CD4-positive, alpha-beta T cell treated with Interleukin-17A for 4 hours (primary cell): ENCODE data around the gene IL32.
"Not testable (repeated sequence)": the region's sequence is repeated elsewhere in the genome, so short reads cannot be mapped to it uniquely, and the experiment has no call there.

Experiments
- DNase-seq: peaks from one replicate; pipeline ENCODE4 v3.0.0-alpha.2; 2020; ENCODE audit warnings: mixed read lengths

The IL32 gene

DNA sequence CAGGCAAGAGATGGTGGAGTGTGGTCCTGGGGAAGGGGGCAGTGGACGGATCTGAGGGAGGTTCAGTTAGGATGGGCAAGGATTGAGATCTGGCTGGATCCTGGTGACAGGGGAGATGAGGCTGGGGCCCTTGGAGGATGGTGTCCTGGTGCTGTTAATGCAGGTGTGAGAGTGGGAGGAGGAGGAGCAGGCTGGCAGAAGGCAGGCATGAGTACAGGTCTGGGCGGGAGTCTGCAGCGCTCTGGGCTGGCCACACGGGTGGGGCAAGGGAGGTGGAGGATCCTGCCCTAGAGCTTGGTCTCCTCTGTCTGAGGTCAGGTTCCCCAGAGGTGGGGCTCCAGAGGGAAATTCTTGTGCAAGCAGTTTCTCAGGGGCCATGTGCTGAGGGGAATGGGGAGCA is 6.7 kb downstream of the IL32 start:
- DNase-seq = peak; percentile 49

DNA sequence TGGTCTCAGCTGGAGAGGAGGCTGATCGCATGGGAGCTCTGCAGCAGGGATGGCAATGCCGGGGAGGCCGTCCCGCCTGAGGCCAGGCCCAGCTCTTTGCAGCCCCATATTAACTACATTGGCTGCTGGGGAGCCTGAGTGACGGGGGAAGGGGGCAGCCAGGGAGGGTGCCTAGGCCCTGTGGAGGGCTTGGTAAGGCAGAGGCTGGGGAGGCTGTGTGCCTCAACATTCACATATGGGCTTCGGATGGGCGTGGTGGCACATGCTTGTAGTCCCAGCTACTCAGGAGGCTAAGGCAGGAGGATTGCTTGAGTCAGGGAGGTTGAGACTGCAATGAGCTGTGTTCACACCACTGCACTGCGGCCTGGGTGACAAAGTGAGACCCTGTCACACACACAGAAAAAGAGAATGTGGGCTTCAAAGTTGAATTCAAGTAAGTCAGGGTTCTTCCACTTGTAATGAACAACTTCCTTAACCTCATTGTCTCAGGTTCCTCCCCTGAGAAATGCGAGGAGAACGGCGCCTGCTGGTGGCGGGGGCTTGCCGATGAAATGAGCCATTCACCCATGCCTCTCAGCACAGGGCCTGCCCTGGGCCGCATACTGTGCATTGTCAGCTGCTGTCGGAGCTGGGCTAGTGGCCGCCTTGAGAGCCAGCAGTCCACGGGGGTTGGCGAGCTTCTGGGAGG is 7.3 kb downstream of the IL32 start:
- peak; percentile 37 for DNase-seq

DNA sequence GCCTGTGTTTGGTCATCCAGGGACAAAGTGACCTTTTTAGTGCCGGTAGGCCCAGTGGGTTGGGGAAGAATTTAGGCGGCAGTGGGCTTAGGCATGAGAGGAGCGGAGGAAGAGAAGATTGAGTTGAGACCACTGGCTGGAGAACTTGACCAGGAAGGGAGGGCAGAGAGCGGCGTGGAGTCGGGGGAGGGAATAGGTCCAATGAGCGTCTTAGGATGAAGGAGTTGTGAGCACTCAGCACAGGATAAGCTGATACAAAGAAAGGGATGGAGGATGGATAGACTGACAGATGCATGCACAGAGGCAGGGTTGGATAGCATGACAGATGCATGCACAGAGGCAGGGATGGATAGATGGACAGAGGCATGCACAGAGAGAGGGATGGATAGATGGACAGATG is 8.0 kb downstream of the IL32 start:
- DNase-seq = no peak

DNA sequence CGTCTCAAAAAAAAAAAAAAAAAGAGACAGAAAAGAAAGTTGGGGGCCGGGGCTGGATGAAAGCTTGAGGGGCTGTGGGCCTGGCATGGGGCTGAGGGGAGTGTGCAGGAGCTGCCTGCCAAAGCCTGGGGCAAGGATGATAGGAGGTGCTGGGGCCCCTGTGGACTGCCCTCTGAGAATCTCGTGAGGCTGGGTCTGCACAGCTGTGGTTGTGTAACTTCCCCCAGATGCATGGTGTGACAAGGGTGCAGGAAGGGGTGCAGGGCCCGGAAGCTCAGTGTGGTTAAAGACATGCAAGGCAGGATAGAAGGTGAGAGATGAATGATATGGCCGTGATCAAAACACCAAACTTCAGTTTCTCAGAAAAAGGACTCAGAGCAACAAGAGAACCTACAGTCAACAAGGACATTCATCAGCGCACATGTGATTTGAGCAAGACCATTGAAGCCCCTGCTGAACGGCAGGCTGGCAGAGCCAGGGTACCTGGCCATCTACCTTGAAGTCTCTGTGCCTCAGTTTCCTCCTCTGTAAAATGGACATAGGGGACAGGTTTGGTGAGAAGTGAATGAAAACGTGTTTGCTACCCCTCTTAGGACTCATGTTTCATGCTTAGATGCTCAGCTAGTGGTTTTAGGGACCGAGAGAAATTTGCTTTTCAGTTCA is 9.6 kb downstream of the IL32 start:
- peak; percentile 88 for DNase-seq

DNA sequence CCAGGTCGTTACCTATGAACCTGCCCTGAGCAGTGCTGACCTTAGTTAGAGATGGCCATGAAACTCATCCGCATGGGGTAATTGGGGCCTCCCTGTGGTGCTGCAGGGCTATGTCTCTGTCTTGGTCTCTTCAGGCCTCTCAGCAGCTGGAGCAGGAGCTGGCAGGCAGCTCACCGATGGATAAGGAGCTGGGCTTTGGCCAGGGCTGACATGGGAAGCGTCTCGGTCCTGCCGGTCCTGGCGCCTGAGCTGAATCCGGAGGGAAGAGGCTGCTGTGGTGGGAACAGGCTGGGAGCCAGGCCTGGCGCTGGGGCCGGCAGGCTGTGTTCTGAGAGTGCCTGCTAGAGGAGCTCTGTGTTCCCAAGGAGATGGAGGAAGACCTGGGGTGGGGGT is 10.1 kb downstream of the IL32 start:
- DNase-seq = peak; percentile 34

DNA sequence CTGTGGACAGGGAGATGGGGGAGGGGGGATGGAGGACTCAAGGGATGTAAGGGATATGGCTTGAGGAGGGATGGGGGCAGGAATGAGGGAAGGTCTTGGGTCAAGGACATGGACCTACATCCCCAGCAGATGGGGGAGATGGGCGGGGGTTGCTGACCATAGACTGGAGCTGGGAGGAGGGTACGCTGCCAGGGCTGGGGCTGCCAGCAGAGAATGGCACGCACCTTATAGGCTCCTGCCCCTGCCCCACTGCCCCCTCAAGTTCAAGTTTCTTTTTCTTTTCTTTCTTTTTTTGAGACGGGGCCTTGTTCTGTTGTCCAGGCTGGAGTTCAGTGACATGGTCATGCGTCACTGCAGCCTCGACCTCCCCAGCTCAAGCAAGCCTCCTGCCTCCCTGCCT is 10.5 kb downstream of the IL32 start:
- DNase-seq = not testable (repeated sequence)

DNA sequence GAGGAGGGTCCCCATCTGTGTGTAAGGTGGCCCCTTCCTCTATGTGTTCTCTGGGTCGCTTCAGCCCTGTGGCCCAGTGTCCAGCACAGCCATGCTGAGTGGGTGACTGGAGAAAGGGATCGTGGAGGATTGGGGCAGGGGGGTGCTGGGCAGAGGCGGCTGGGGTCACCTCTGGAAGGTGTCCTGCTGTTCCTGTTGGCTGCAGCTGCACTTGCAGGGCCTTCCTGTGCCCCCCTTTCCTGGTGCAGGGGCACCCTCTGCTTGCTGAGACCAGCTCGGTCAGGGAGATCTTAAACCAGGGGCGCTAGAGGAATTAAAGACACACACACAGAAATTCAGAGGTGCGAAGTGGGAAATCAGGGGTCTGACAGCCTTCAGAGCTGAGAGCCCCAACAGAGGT is 11.1 kb downstream of the IL32 start:
- DNase-seq = no peak

DNA sequence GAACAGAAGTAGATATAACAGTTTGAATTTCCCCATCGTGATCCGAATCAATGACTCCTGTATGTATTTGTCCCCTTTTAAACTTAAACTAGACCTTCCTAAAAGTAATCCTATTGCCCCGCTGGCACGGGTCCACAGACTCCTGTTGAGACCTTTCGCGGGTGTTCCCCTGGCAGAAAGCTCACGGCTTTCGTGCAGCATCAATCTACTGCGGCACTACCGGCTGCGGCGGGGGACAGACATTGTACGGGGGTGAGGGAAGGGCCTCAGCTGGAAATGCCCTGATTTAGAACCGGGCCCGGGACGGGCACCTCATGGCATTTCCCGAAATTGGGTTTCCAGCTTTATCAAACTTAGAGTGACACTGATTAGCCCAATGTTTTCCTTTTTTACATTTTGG is 14.6 kb downstream of the IL32 start:
- no peak for DNase-seq

DNA sequence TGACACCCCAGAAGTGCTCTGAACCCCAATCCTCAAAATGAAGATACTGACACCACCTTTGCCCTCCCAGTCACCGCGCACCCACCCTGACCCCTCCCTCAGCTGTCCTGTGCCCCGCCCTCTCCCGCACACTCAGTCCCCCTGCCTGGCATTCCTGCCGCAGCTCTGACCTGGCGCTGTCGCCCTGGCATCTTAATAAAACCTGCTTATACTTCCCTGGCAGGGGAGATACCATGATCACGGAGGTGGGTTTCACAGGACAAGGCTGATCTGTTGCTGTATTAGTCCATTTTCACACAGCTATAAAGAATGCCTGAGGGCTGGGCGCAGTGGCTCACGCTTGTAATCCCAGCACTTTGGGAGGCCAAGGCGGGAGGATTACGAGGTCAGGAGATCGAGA is 16.5 kb downstream of the IL32 start:
- DNase-seq = not testable (repeated sequence)

DNA sequence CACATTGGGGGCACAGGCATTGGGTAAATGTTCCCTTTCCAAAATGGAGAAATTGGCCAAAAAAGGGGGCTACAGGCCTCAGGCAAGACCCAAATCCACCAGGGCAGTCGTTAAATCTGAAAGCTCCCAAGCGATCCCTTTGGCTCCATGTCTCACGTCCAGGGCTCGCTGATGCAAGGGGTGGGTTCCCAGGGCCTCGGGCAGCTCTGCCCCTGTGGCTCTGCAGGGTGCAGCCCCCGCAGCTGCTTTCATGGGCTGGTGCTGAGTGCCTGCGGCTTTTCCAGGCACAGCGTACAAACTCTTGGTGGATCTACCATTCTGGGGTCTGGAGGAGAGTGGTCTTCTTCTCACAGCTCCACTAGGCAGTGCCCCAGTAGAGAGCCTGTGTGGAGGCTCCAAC is 18.0 kb downstream of the IL32 start:
- DNase-seq = not testable (repeated sequence)

DNA sequence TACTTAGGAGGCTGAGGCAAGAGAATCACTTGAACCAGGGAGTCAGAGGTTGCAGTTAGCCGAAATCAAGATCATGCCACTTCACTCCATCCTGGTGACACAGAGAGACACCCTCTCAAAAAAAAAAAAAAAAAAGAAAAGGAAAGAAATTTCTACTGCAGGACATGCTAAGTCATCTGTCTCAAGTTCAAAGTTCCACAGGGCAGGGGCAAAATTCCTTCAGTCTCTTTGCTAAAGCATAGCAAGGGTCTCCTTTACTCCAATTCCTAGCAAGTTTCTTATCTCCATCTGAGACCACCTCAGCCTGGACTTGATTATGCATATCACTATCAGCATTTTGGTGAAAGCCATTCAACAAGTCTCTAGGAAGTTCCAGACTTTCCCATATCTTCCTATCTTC is 19.1 kb downstream of the IL32 start:
- no peak for DNase-seq

DNA sequence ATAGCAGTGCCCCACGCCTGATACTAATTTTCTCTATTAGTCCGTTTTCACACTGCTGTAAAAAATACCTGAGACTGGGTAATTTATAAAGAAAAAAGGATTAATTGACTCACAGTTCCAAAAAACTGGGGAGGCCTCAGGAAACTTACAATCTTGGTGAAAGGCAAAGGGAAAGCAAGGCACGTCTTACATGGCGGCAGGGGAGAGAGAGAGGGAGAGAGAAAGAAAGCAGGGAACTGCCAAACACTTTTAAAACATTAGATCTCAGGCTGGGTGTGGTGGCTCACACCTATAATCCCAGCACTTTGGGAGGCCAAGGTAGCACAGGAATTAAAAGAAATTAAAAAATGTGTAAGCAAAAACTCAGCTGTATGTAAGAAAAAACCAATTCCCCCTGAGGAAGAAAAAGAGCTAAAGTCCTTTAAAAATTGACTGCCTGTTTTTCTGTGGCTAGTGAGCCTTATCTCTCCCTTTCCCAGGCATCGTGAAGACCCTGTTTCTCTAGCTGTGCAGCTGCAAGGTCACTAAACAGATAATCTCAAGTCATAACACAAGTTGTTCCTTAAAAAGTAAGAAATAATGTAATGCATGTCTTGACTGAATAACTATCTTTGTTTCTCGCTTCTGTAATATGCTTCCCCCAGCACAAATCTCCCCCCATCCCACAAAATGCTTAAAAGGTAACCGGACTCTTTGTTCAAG is 19.7 kb downstream of the IL32 start:
- no peak for DNase-seq

DNA sequence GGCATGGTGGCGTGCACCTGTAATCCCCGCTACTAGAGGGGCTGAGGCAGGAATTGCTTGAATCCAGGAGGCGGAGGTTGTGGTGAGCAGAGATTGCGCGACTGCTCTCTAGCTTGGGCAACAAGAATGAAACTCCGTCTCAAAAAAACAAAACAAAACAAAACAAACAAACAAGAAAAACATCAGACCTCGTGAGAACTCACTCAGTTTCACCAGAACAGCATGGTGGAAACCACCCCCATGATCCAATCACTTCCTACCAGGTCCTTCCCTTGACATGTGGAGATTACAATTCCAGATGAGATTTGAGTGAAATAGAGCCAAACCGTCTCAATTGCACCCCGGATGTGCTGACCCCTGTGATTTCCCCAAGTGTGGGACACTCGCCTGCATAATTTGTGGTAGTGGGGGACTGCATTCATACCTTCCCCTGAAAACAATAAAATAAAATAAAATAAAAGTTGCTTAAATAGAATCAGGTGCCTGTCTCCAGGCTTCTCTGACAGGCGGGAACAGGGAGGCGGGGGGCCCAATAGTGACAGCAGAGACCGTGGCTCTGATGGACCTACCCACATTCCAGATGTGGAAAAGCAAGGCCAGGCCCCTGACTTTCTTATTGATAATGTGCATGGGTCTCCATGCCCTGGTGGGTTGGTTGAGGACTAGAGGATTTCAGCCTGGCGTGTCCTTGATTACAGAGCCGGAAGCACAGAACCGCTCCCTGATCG is 20.6 kb downstream of the IL32 start:
- no peak for DNase-seq

DNA sequence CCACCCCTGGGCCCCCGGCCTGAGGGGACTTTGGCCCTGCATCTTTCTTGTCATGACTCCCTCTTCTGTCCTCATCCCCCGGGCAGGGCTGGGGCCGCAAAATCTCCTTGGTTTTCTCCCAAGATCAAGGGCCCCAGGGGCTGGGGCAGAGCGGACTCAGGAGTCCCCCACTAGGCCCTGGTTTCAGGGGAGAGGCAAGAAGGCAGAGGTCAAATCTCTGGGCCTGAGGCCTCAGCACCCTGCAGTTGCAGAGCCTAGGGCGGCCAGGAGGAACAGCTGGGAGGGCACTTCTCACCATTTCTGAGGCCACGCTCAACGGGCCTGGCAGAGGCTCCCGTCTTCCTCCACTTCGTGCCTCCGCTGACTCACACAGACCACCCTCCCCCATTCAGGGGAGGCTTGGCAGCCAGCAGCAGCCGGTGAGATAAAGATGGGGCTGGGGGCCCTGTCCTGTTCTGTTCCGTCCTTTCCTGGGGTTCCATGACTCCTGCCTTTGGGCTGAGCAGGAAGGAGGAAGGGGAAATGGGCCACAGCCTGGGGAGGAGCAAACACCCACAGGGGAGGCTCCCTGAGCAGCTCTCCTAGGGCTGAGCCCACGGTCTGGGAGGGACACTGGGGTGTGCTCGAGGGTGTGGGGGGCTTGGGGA is 21.3 kb downstream of the IL32 start:
- DNase-seq = peak; percentile 63

DNA sequence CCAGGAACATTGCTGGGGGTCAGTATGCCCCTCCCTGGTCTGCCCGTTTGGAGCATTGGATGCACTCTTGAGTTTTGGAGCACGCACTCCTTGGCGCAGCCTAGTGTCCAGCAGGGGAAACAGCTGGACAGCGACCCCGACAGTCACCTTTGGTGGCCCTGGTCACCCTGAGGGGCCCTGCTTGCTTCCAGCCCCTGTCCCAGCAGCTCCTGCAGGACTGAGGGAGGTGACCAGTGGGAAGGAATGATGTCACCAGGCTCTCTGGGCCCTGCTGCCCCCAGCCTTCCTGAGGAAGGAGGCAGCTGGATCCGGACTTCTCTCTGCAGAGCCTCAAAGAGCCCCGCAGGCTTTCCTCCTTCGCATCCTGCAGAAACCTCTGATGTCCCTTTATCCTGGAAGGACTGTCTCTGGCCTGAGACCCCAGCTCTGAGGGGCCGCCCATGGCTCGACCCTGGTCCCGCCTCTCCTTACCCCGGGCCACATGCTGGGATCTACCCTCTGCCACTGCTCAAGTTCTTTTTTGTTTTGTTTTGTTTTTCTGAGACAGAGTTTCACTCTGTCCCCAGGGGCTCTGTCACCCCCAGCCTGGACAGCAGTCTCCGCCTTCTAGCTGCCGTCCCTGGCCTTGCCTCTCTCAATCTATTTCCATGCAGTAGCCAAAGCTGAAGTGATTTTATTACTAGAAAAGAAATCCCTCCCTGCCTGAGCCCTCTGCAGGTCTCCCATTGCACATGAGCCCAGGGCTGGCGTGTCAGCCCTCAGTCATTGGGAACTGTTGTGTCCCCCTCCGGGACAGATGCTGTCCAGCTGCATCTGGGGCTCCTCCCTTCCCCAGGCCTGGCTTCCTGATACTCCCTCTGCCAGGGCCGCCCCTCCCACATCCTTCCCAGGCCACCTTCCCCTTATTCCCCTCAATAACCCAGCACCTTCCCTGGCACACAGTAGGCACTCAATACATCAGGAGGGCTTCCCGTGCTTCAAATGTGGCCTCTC is 22.1 kb downstream of the IL32 start:
- DNase-seq = peak; percentile 38

DNA sequence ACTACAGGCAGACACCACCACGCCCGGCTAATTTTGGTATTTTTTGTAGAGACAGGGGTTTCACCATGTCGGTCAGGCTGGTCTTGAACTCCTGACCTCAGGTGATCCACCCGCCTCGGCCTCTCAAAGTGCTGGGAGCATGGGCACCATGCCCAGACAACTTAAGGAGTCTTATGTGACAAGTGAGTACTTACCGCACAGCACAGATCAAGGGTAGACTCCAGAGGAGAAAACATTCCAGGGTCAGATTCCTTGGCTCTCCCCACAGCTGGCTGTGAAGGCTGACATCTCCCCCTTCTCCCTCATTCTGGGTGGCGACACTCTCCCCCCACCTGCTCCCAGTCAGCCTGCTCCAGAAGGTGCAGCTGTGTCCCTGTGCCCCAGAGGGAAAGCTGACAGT is 23.0 kb downstream of the IL32 start:
- no peak for DNase-seq

DNA sequence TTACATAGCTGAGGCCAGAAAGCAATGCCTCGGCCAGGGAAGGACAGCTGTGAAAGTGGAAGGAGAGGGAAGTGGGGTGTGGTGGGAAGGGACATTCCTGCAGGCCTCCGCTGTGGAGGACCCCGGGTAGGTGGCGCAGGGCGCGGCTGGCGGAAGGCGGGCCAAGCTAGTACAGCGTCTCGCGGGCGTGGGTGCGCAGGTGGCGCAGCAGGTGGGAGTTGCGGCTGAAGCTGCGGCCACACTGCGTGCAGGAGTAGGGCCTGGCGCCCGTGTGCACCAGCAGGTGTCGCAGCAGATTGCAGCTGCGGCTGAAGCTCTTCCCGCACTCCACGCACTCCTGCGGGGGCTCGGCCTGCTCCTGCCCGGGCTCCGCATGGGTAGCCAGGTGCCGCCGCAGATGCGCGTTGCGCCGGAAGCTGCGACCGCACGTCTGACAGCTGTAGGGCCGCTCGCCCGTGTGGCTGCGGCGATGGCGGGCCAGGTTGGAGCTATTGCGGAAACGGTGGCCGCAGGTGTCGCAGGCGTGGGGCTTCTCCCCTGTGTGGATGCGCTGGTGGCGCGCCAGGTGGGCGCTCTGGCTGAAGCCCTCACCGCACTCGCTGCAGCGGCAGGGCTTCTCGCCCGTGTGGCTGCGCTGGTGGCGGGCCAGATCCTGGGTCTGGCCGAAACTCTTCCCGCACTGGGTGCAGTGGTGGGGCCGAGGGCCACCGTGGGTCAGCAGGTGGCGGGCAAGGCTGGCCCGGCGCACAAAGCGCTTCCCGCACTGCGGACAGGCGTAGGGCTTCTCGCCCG is 23.7 kb downstream of the IL32 start:
- no peak for DNase-seq

DNA sequence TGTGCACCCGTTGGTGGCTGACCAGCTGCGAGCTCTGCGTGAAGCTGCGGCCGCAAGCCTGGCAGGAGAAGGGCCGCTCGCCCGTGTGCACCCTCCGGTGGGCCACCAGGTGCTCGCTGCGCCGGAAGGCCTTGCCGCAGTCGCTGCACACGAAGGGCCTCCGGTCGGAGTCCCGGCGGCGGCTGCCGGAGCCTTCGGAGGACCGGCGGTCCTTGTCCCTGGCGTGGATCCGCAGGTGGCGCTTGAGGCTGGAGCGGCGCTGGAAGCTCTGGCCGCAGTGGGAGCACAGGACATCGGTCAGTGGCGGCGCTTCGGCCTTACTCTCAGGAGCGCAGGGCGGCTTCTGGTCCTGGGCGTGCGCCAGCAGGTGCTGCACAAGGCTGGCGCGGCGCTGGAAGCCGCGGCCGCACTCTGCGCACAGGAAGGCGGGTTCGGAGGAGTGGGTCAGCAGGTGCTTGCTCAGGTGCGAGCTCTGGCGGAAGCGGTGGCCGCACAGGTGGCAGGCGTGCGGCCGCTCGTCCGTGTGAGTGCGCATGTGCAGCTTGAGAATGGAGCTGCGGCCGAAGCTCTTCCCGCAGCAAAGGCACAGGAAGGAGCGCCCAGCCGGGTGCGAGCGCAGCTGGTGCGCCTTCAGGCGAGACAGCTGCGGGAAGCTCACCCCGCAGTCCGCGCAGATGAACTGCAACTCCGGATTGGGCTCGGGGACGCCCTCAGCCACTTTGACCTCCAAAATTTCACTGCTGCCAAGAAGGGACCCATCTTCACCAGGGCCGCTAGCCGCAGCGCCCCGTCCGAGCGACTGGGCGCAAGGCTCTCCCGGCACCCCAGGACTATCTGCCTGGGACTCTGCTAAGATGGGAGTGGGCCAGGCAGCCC is 24.5 kb downstream of the IL32 start:
- DNase-seq = no peak

DNA sequence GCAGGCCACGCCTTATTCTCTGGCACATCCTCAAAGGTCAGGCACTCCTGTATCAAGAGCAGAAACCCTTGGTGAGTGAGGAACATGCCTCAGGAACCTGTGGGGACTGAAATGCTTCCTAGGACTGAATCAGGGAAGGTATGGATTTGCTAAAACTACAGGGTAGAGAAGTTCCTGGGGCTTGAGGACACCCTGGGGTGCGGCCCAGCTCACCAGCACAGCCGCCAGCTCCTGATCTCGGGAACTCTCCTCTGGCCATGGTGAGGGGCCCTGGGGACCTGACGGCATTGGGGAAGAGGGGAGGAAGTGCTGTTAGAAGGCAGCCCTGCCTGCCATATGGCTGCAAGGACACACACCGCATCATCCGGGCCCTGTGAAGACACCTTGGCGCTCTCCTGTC is 26.1 kb downstream of the IL32 start:
- DNase-seq = no peak

DNA sequence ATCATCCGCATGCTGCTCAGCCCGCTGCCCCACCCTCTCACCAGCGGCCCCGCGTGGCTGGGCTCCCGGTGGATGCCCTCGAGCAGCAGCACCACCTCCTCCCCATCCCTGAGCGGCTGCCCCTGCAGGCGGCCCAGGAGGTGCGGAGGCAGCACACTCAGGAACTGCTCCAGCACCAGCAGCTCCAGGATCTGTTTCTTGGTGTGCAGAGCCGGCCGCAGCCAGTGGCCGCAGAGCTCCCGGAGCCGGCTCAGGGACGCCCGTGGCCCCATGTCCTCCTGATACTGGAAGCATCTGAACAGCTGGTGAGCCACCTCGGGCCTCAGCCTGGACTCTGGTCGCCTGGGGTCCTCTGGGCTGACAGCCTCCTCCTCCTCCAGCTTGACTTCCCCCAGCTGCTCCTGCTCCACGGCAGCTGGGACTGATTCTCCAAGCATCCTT is 27.1 kb downstream of the IL32 start:
- DNase-seq = no peak
